DND-41 (cell line): ENCODE results near the gene CCNA2.
A peak's percentile ranks its signal among the peaks of the same experiment; 100 is the strongest.

Source experiments
- ATAC-seq: fragments of 200-7000 bp; cut with Tn5 transposase; 3 replicates; pipeline ENCODE4 v1.9.1; 2021; ENCODE audit warnings: low read depth; ENCODE audit not compliant: insufficient read depth
- DNase-seq: peaks from one replicate; pipeline ENCODE4 v3.0.0-alpha.2; 2020
- H2AFZ ChIP-seq: 2 replicates; pipeline ENCODE4 v1.6.0; 2012; ENCODE audit warnings: low read depth, low read length
- H3K27ac ChIP-seq: 2 replicates; pipeline ENCODE4 v1.5.1; 2012; ENCODE audit warnings: low read length, inconsistent platforms
- H3K27me3 ChIP-seq: fragments of 200-600 bp; sonication (generic); 2 replicates; pipeline ENCODE4 v1.6.0; 2012; ENCODE audit warnings: low read length, mild to moderate bottlenecking, inconsistent platforms; ENCODE audit not compliant: insufficient read depth, poor library complexity
- H3K36me3 ChIP-seq: 2 replicates; pipeline ENCODE4 v1.5.1; 2012; ENCODE audit warnings: low read length, inconsistent platforms; ENCODE audit not compliant: insufficient read depth
- H3K4me1 ChIP-seq: 2 replicates; pipeline ENCODE4 v1.5.1; 2012; ENCODE audit warnings: mild to moderate bottlenecking, low read length; ENCODE audit not compliant: insufficient read depth
- H3K4me2 ChIP-seq: 2 replicates; pipeline ENCODE4 v1.6.0; 2012; ENCODE audit warnings: mild to moderate bottlenecking, moderate library complexity, low read length, inconsistent platforms; ENCODE audit not compliant: insufficient read depth
- H3K4me3 ChIP-seq, 2 experiments: fragments of 200-600 bp in 1 of 2; shearing (Covaris generic) in 1 of 2; 2 replicates each; pipeline ENCODE4 v1.5.1; 2012 to 2016; ENCODE audit warnings: inconsistent platforms in 2 of 2, low read length in 2 of 2, mild to moderate bottlenecking in 2 of 2, low read depth in 1 of 2, moderate library complexity in 1 of 2
- H3K79me2 ChIP-seq: 2 replicates; pipeline ENCODE4 v1.6.0; 2012; ENCODE audit warnings: low read length, inconsistent platforms; ENCODE audit not compliant: insufficient read depth
- H3K9ac ChIP-seq: 2 replicates; pipeline ENCODE4 v1.6.0; 2012; ENCODE audit warnings: low read depth, mild to moderate bottlenecking, inconsistent platforms, low read length, moderate library complexity
- H3K9me3 ChIP-seq: 2 replicates; pipeline ENCODE4 v1.5.1; 2012; ENCODE audit warnings: low read length, moderate library complexity, mild to moderate bottlenecking, inconsistent platforms; ENCODE audit not compliant: insufficient read depth, severe bottlenecking
- H4K20me1 ChIP-seq: 2 replicates; pipeline ENCODE4 v1.6.0; 2012; ENCODE audit warnings: low read length; ENCODE audit not compliant: insufficient read depth
- CTCF ChIP-seq: IDR thresholded peaks from 2 replicates; pipeline ENCODE4 v1.5.1; 2012; ENCODE audit warnings: borderline replicate concordance, low read length, moderate library complexity, mild to moderate bottlenecking; ENCODE audit not compliant: poor library complexity, severe bottlenecking; ENCODE audit errors: extremely low read depth
- EZH2 ChIP-seq: IDR thresholded peaks from 3 replicates; pipeline ENCODE4 v1.6.1; 2012; ENCODE audit warnings: borderline replicate concordance, low read depth, mild to moderate bottlenecking, moderate library complexity, low read length, inconsistent platforms; ENCODE audit not compliant: severe bottlenecking

The CCNA2 gene

GRCh38 chr4:121792966-121793365, 30.7 kb downstream of the CCNA2 start:
- ATAC-seq: no peak
- Histone ChIP-seq H3K27me3 (no peaks in the 10 kb centered on the region), H3K4me2 (no peak overlapping the region), H2AFZ (no peak overlapping the region), H3K27ac (peak overlapping the region; percentile 46; the same call in 1 of the 2 replicates), H3K9ac (no peak overlapping the region), H3K79me2 (no peaks in the 10 kb centered on the region), H3K36me3 (no peaks in the 10 kb centered on the region), H4K20me1 (no peaks in the 10 kb centered on the region), H3K4me1 (peaks cover 36% of the 10 kb centered on the region), H3K9me3 (no peaks in the 10 kb centered on the region), H3K4me3 (no peak overlapping the region)
- no peak for TF ChIP-seq CTCF
- no peak for DNase-seq

- TF ChIP-seq CTCF: no peak
- TF ChIP-seq EZH2: no peak
Measured at GRCh38 chr4:121791481-121791880, 32.2 kb downstream of the CCNA2 start.

GRCh38 chr4:121790976-121791375, 32.7 kb downstream of the CCNA2 start:
- H4K20me1 ChIP-seq: no peaks in the 10 kb centered on the region
- TF ChIP-seq EZH2 (no peak), CTCF (no peak)

More at GRCh38 chr4:121791481-121791880, 32.2 kb downstream of the CCNA2 start:
- Histone ChIP-seq H3K79me2 (no peaks in the 10 kb centered on the region), H3K9ac (no peak overlapping the region), H3K36me3 (no peaks in the 10 kb centered on the region), H3K27ac (no peak overlapping the region), H2AFZ (no peak overlapping the region), H3K27me3 (no peaks in the 10 kb centered on the region), H4K20me1 (no peaks in the 10 kb centered on the region), H3K4me1 (peaks cover 28% of the 10 kb centered on the region), H3K9me3 (no peaks in the 10 kb centered on the region), H3K4me3 (no peak overlapping the region), H3K4me2 (no peak overlapping the region)
- DNase-seq (no peak), ATAC-seq (no peak)

More at GRCh38 chr4:121790976-121791375, 32.7 kb downstream of the CCNA2 start:
- H3K4me2 ChIP-seq: no peak overlapping the region
- no peaks in the 10 kb centered on the region for H3K9me3 ChIP-seq
- DNase-seq (no peak), ATAC-seq (no peak)
- no peak overlapping the region for H3K27ac ChIP-seq
- no peaks in the 10 kb centered on the region for H3K27me3 ChIP-seq
- no peak overlapping the region for H3K4me3 ChIP-seq
- no peak overlapping the region for H3K9ac ChIP-seq
- no peak overlapping the region for H2AFZ ChIP-seq
- no peaks in the 10 kb centered on the region for H3K79me2 ChIP-seq
- peaks cover 23% of the 10 kb centered on the region for H3K4me1 ChIP-seq
- no peaks in the 10 kb centered on the region for H3K36me3 ChIP-seq
